ENCODE measurements around the gene SNF8.
"Not testable (repeated sequence)": the region's sequence is repeated elsewhere in the genome, so short reads cannot be mapped to it uniquely, and the experiment has no call there.

The SNF8 gene

DNA sequence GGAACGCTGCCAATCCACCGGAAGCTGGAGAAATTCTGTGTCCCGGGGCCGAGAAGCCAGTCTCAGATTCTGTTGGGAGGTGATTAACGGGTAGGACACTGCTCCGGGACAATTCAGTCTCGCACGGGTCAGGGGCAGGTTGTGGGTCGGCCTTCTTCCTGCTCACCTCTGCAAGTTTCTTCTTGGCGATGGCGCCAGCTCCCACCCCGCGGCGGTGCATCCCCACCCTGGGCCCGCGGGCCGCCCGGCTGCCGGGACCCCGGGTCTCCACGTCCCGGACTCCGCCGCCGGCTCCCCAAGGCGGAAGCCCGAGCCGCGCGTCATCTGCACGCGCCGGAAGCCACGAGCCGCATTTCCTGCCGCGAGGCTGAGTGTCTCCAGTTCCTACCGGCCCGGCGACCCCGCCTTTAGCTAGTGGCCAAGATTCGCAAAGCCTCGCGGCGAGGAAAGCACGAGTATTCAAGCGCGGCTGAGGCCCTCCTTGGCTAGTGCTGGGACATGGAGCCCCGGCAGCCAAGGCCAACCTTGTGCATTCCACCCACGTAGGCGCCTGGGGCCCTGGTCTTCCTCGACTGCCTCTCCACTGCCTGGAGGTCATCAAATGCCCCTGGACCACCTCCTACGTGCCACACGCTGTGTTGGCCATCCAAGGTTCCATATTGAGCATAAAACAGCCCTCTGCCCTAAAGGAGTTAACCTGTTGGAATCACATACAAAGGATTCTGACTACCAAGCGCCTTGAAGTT, at the start of gene SNF8:
SNF8 (minus strand) TSS at position 328 of the 746 bp plus-strand sequence; CDS start at position 220, 108 bp downstream.
- in situ Hi-C loops (cut with HindIII; ENCODE audit: low sequenced_read_pairs): no loop called here

DNA sequence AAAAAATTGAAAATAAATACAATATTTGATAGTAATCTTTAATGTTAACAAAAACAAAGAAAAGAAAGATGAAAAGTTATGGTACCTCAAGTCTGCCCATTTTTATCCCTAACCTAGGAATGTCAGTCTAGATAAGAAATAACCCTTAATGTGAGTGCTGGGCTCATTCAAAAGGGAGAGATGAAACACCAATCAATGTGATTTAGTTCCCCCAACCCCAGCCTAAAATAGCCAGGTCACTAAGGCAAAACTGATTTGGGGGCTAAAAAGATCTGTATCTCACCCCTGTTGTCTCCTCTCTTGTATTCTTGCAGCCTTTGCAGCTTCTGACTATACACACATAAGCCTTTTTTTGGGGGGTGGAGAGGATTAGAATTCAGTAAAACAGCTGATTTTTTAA, 49.3 kb upstream of the SNF8 start:
- in situ Hi-C loops (cut with HindIII; ENCODE audit: low sequenced_read_pairs): no loop called here

GRCh38 chr17:48993305-48993704, 48.7 kb upstream of the SNF8 start:
- in situ Hi-C loops (cut with HindIII; ENCODE audit: low sequenced_read_pairs): no loop called here

DNA sequence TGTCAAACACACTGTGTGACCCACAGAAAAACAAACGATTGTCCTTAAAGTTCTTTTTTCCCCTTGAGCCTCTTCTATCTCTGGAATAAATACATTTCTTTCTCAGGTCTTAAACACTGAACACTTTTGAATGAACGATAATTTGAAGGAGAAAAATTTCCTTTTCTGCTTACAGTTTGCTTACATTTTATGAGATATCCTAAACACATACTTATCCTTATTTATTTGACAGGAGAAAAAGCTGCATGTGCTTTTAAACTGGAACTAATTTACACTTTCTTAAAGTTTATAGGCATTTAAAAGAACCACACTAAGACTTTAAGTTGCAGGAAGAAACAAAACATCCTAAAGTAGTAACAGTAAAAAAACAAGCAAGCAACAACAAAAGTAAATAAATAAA, 47.8 kb upstream of the SNF8 start:
- in situ Hi-C loops (cut with HindIII; ENCODE audit: low sequenced_read_pairs): no loop called here

- in situ Hi-C loops (cut with HindIII; ENCODE audit: low sequenced_read_pairs): no loop called here
Measured at GRCh38 chr17:48990882-48991357, 46.3 kb upstream of the SNF8 start.

- in situ Hi-C loops (cut with HindIII; ENCODE audit: low sequenced_read_pairs): no loop called here
Measured at GRCh38 chr17:48989100-48989499, 44.5 kb upstream of the SNF8 start.

- in situ Hi-C loops (cut with HindIII; ENCODE audit: low sequenced_read_pairs): no loop called here
Measured at GRCh38 chr17:48985436-48986245, 41.0 kb upstream of the SNF8 start.

- in situ Hi-C loops (cut with HindIII; ENCODE audit: low sequenced_read_pairs): no loop called here
Measured at GRCh38 chr17:48981927-48982539, 37.4 kb upstream of the SNF8 start.

GRCh38 chr17:48973806-48974205, 29.2 kb upstream of the SNF8 start:
- in situ Hi-C loops (cut with HindIII; ENCODE audit: low sequenced_read_pairs): no loop called here

- in situ Hi-C loops (cut with HindIII; ENCODE audit: low sequenced_read_pairs): no loop called here
Measured at GRCh38 chr17:48972749-48973097, 28.1 kb upstream of the SNF8 start.

GRCh38 chr17:48970865-48971687, 26.4 kb upstream of the SNF8 start:
- in situ Hi-C loops (cut with HindIII; ENCODE audit: low sequenced_read_pairs): no loop called here

GRCh38 chr17:48970224-48970623, 25.6 kb upstream of the SNF8 start:
- in situ Hi-C loops (cut with HindIII; ENCODE audit: low sequenced_read_pairs): no loop called here

- in situ Hi-C loops (cut with HindIII; ENCODE audit: low sequenced_read_pairs): no loop called here
Measured at GRCh38 chr17:48961516-48962233, 17.0 kb upstream of the SNF8 start.

- in situ Hi-C loops (cut with HindIII; ENCODE audit: low sequenced_read_pairs): no loop called here
Measured at GRCh38 chr17:48960834-48961515, 16.3 kb upstream of the SNF8 start.

- in situ Hi-C loops (cut with HindIII; ENCODE audit: low sequenced_read_pairs): no loop called here
Measured at GRCh38 chr17:48954300-48954755, 9.7 kb upstream of the SNF8 start.

GRCh38 chr17:48952904-48953303, 8.3 kb upstream of the SNF8 start:
- in situ Hi-C loops (cut with HindIII; ENCODE audit: low sequenced_read_pairs): no loop called here

GRCh38 chr17:48951572-48951971, 6.9 kb upstream of the SNF8 start:
- in situ Hi-C loops (cut with HindIII; ENCODE audit: low sequenced_read_pairs): no loop called here

GRCh38 chr17:48945261-48945651, 614 bp upstream of the SNF8 start:
- in situ Hi-C loops (cut with HindIII; ENCODE audit: low sequenced_read_pairs): not testable (repeated sequence)

GRCh38 chr17:48933035-48933434, 11.6 kb downstream of the SNF8 start:
- in situ Hi-C loops (cut with HindIII; ENCODE audit: low sequenced_read_pairs): no loop called here

Measured in DLD1 (cell line).